GM12875 (cell line): Measurements from ENCODE around the gene SVIL.
"Not testable (repeated sequence)": the region's sequence is repeated elsewhere in the genome, so short reads cannot be mapped to it uniquely, and the experiment has no call there.

Experiments used
- H3K4me3 ChIP-seq: one replicate; pipeline ENCODE4 v1.5.1; 2011; ENCODE audit warnings: low read depth, low read length, control low read depth
- TF ChIP-seq, protein P1 (sequence below): IDR thresholded peaks from 2 replicates; pipeline ENCODE4 v1.5.1; 2011; ENCODE audit warnings: low read depth, mild to moderate bottlenecking, control low read depth, inconsistent platforms, low read length, moderate library complexity, borderline replicate concordance; ENCODE audit not compliant: insufficient read depth

The SVIL gene

DNA sequence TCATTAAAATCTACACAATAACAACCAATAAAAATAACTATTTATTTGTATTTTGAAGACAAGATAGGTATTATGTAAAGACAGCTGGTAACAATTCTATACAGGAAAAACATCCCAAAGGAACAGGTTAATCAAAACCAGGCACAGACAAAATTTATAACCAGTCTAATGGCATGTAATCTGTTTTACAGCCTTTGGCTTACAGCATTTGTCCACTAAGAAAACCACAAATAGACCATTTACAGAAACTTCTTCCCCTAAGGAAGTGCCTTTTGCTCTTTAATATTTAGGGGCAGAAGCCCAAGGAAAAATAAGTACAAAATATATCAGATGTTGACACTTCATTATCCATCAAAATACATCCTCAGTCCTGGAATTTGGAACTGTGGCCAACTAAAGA is 65.0 kb downstream of the SVIL start:
- no peak overlapping the region for H3K4me3 ChIP-seq
- TF ChIP-seq, protein P1, sequence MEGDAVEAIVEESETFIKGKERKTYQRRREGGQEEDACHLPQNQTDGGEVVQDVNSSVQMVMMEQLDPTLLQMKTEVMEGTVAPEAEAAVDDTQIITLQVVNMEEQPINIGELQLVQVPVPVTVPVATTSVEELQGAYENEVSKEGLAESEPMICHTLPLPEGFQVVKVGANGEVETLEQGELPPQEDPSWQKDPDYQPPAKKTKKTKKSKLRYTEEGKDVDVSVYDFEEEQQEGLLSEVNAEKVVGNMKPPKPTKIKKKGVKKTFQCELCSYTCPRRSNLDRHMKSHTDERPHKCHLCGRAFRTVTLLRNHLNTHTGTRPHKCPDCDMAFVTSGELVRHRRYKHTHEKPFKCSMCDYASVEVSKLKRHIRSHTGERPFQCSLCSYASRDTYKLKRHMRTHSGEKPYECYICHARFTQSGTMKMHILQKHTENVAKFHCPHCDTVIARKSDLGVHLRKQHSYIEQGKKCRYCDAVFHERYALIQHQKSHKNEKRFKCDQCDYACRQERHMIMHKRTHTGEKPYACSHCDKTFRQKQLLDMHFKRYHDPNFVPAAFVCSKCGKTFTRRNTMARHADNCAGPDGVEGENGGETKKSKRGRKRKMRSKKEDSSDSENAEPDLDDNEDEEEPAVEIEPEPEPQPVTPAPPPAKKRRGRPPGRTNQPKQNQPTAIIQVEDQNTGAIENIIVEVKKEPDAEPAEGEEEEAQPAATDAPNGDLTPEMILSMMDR = no peak

DNA sequence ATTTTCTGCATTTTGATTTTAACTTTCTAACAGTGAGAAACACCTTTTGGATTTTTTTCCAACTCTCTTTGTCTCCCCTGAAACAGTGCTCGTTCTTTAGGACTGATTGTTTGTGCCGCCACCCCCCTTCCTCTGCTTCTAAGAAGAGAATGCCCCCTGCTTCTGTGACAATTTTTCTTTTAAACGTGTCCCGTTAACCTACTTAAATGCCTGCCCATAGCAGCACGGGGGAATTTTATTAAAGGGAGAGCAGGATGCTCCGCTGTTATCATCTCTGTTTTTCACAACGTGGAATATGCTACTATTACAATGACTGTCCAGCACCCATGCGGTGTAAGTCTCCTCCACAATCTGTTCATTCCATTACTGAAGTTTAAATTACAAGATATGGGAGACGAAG is 67.8 kb downstream of the SVIL start:
- no peak overlapping the region for H3K4me3 ChIP-seq
- TF ChIP-seq, protein P1 = no peak

DNA sequence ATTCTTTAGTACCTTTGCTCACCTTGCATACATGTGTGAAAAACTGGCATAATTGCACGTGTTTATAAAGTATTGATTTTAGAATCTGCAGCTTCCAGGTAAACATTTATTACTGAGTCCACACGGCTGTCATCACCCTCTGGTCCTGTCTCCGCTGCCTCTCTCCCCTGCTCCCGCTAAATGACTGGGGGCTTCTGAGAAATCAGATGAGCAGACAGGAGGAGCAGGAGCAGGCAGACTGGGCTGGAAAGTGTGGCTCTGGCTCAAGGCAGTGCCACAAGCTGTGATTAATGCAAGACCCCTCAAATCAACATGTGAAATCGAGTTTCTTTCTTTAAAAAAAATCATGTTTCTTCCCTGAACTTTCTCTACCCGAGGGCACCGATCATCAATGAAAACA is 68.6 kb downstream of the SVIL start:
- not testable (repeated sequence) for H3K4me3 ChIP-seq

DNA sequence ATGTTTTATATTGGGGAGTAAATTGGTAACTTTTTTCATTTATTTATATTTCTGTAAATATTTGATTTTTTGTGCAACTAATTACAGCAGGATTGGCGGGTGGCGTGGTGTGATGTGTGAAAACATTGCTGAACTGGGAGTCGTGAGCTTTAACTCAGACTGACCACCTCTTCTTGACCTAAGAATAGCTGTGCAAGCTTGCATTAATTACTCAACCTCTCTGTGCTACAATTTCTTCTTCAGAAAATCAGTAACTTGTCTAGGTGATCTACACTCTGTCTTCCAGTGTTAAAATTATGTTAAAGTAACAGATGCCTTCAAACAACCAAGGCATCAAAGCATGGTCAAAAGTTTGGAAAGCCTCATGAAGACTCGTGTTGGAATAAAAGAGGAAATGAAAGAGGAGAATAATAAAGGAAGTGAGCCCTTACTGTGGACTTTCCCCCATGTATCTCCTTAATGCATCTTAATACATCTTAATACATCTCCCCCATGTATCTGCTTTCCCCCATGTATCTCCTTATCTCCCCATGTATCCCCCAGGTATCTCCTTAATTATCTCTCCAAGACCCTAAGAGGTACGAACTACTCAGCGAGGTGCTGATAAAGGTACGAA is 71.2 kb downstream of the SVIL start:
- no peak overlapping the region for H3K4me3 ChIP-seq
- TF ChIP-seq, protein P1 = no peak

DNA sequence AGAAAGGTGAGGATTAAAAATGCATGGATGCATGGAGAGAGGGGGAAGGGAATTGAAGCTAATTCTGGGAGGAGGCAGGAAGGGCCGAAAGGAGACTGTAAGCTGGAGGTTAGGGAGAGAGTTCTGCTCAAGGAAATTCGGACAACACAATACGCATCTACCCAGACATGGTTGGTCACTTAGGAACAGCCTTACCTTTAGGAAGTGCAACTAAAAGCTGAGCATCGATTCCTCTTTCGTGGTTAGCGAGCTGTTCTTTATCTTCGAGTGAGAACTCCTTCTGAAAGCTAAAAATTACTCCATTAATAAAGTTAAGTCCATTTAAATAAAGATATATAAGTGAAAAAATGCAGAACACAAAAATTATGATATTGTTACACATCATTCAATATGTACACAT is 71.8 kb downstream of the SVIL start:
- not testable (repeated sequence) for H3K4me3 ChIP-seq

DNA sequence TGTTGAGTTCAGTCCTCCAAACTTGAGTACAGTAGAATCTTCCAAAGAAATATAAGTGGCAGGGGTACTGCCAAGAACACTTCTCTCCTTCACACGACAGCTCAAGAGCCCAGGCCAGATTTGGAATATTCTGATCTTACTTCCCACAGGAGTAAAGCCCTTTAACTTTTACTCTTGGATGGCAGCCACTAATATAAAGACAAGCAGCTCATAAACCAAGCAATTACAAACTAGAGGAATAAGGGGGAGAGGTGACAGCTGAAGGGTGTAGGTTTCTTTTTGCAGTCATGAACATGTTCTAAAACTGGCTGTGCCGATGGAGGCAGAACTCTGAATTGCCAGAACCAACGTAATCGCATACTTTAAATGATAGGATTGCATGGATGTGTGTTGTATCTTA is 74.8 kb downstream of the SVIL start:
- no peak overlapping the region for H3K4me3 ChIP-seq

DNA sequence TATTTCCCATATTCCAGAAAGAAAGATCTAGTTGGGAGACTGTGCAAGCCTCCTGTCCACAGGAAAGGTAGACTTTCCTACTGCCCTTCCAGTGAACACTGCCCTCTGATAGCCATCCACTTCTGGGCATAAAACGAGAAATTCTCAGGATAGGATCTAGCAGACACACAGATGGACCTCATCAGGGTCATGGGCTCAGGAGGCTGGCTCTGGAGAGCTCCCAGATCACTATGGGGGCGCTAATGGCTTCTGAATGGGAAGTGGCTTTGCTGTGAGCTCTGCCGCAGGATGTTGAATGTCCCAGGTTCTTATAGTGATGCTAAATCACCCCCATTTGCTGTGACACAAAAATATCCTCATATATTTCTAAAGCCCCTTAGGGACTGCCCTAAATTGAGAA is 77.1 kb downstream of the SVIL start:
- H3K4me3 ChIP-seq = no peak overlapping the region
- TF ChIP-seq, protein P1 = no peak

More for the DNA sequence above, 74.8 kb downstream of the SVIL start:
- TF ChIP-seq, protein P1 = no peak

DNA sequence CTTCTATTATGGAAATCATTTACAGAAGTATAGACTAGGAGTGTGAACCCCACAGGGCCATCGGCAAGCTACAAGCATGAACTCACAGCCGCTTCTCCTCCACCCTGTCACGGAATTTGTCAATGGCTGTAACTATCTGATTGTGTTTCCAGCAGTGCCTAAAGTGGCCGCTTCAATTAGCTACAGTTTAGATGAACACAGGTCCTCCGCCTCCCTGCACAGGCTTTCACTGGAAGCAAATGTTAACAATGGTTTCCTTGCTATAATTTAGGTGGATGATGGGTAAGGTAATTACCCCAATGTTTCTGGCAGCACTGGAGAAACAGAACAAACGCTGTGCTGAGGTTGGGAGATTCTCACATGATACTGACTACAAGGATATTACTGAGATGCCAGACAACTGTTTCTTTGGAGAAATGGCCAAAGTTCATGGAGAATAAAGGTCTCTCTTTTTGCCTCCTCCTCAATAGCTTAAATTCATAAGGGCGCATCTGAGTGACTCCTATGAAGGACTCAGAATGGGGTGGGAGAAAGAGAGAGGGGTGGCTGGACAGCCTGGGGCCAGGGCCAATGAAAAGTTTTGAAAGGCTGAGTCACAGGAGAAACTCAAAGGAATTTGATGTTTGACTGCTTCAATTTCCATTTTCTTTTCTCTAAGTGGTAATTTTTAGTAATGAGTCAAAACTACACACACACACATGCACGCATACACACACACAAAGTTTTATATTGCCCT is 78.9 kb downstream of the SVIL start:
- H3K4me3 ChIP-seq = no peak overlapping the region
- TF ChIP-seq, protein P1 = no peak
